SU-DHL-6 (cell line): ENCODE measurements around the gene KLF3.
"Not testable (repeated sequence)": the region's sequence is repeated elsewhere in the genome, so short reads cannot be mapped to it uniquely, and the experiment has no call there.

ENCODE experiments used
- CTCF ChIP-seq: fragments of 200-600 bp; sonication (generic); IDR thresholded peaks from one replicate; pipeline ENCODE4 v1.5.1; 2017; ENCODE audit warnings: antibody characterized with exemption, mild to moderate bottlenecking, low read length, moderate library complexity; ENCODE audit not compliant: insufficient read depth, poor library complexity, severe bottlenecking
- EZH2phosphoT487 ChIP-seq: fragments of 200-600 bp; sonication (generic), shearing (Covaris generic); conservative IDR thresholded peaks from 2 replicates; pipeline ENCODE4 v1.6.1; 2018; ENCODE audit warnings: mild to moderate bottlenecking, antibody characterized with exemption, low read length, moderate library complexity, mixed read lengths

GRCh38 chr4:38626901-38627444, 37.0 kb upstream of the KLF3 start:
- not testable (repeated sequence) for TF ChIP-seq CTCF, EZH2phosphoT487
